K562 (cell line): ENCODE measurements around the gene ANKRD13B. TPM values are rescaled to one million over a fixed set of nuclear protein-coding genes. Genes with fewer than 3 reads are reported as not detected.

Experiments
- ATAC-seq: fragments of 200-7000 bp; cut with Tn5 transposase; 3 replicates; pipeline ENCODE4 v1.9.1; 2020; ENCODE audit warnings: moderate library complexity
- BruUV-seq: library from RNA; stranded (reverse); fragments of 400-500 nt; replicated peaks from 2 replicates; lab custom pipeline; 2021; lab: Mats Ljungman, UMichigan
- CTCF ChIA-PET: fragments of 300-600 bp; formaldehyde crosslinking; extraction: SDS; loops from one replicate; lab custom pipeline; 2021; ENCODE audit warnings: low intra/inter-chr PET ratio; lab: Yijun Ruan, JAX
- POLR2A ChIA-PET: fragments of 300-600, 350-650 bp; sonication (Branson Sonifier 250); formaldehyde crosslinking; extraction: SDS; loops from one replicate; lab custom pipeline; 2021; ENCODE audit warnings: antibody characterized with exemption, inconsistent platforms; lab: Yijun Ruan, JAX
- DNase-seq, 4 experiments: peaks; one replicate each; pipeline versions ENCODE4 v3.0.0 to v3.0.0-alpha.2; 2011 to 2018; ENCODE audit warnings: low spot score in 3 of 4, mixed read lengths in 3 of 4; ENCODE audit errors: extremely low read depth in 1 of 4
- FAIRE-seq: peaks from 2 replicates; lab custom pipeline; 2011; peaks lifted over from hg19 to GRCh38; lab: Jason Lieb, UNC
- H2AFZ ChIP-seq: 2 replicates; pipeline ENCODE4 v1.6.0; 2011; ENCODE audit warnings: low read depth, low read length, control low read depth, inconsistent platforms
- H3K27ac ChIP-seq: fragments of 200-600 bp; 3 replicates; pipeline ENCODE4 v1.8.0; 2011; ENCODE audit warnings: low read depth, mild to moderate bottlenecking, control low read depth, inconsistent platforms, low read length, moderate library complexity, mixed read lengths; ENCODE audit errors: extremely low read depth
- H3K27me3 ChIP-seq, 2 experiments: fragments of 300-600 bp in 1 of 2; 2 replicates in 1 of 2; 3 replicates in 1 of 2; pipeline versions ENCODE4 v1.6.0 to v1.8.0; 2011; ENCODE audit warnings: inconsistent platforms in 2 of 2, low read length in 2 of 2, mild to moderate bottlenecking in 1 of 2, mixed read lengths in 1 of 2, moderate library complexity in 1 of 2; ENCODE audit not compliant: control insufficient read depth in 2 of 2, insufficient read depth in 2 of 2
- H3K36me3 ChIP-seq: fragments of 300-600 bp; 3 replicates; pipeline ENCODE4 v1.8.0; 2011; ENCODE audit warnings: mild to moderate bottlenecking, low read length, inconsistent platforms; ENCODE audit not compliant: control insufficient read depth, insufficient read depth
- H3K4me1 ChIP-seq, 2 experiments: fragments of 200-600 bp in 1 of 2; replicated peaks in 1 of 2; 2 replicates in 1 of 2; 3 replicates in 1 of 2; pipeline versions ENCODE4 v1.5.1 to v1.8.0; 2011; ENCODE audit warnings: inconsistent platforms in 2 of 2, low read length in 2 of 2, mild to moderate bottlenecking in 1 of 2, mixed read lengths in 1 of 2, moderate library complexity in 1 of 2; ENCODE audit not compliant: control insufficient read depth in 2 of 2, insufficient read depth in 2 of 2
- H3K4me2 ChIP-seq: 2 replicates; pipeline ENCODE4 v1.6.1; 2011; ENCODE audit warnings: low read length, control low read depth, inconsistent platforms, mixed read lengths; ENCODE audit not compliant: insufficient read depth
- H3K4me3 ChIP-seq: fragments of 200-600 bp; sonication (generic), shearing (Covaris generic); 2 replicates; pipeline ENCODE4 v1.5.1; 2016; ENCODE audit warnings: control low read depth, inconsistent platforms
- H3K79me2 ChIP-seq: fragments of 200-600 bp; 3 replicates; pipeline ENCODE4 v1.8.0; 2011; ENCODE audit warnings: low read length, inconsistent platforms; ENCODE audit not compliant: control insufficient read depth, insufficient read depth
- H3K9ac ChIP-seq, 2 experiments: 2 replicates each; pipeline versions ENCODE4 v1.6.0 to v1.6.1; 2011; ENCODE audit warnings: low read depth in 2 of 2, low read length in 2 of 2, control low read depth in 1 of 2, inconsistent platforms in 1 of 2, mild to moderate bottlenecking in 1 of 2, mixed read lengths in 1 of 2; ENCODE audit not compliant: insufficient read depth in 1 of 2
- H3K9me1 ChIP-seq: one replicate; pipeline ENCODE4 v1.6.0; 2011; ENCODE audit warnings: inconsistent platforms, mild to moderate bottlenecking, low read length, moderate library complexity; ENCODE audit not compliant: control insufficient read depth, insufficient read depth
- H3K9me3 ChIP-seq: replicated peaks from 2 replicates; pipeline ENCODE4 v1.5.1; 2011; ENCODE audit warnings: low read depth, low read length, inconsistent platforms; ENCODE audit not compliant: control insufficient read depth, insufficient read depth
- H4K20me1 ChIP-seq: replicated peaks from 2 replicates; pipeline ENCODE4 v1.6.1; 2011; ENCODE audit warnings: low read length, inconsistent platforms, mixed read lengths; ENCODE audit not compliant: control insufficient read depth, insufficient read depth
- FUS ChIP-seq: fragments of 200-400 bp; formaldehyde crosslinking; optimal IDR thresholded peaks from 2 replicates; pipeline ENCODE3; 2017; ENCODE audit warnings: low read depth, low read length
- IRF2 ChIP-seq: sonication (generic); formaldehyde crosslinking; IDR thresholded peaks from 2 replicates; pipeline ENCODE4 v1.8.1; 2022; ENCODE audit warnings: mild to moderate bottlenecking, missing genetic modification reagents
- PHF20 ChIP-seq: fragments of 450-650 bp; IDR thresholded peaks from 2 replicates; pipeline ENCODE4 v1.6.1; 2018; ENCODE audit not compliant: partially characterized antibody
- PTBP1 ChIP-seq: fragments of 200-400 bp; formaldehyde crosslinking; IDR thresholded peaks from 2 replicates; pipeline ENCODE4 v1.6.1; 2017; ENCODE audit warnings: low read depth, low read length
- RBM14 ChIP-seq: fragments of 200-400 bp; formaldehyde crosslinking; IDR thresholded peaks from 2 replicates; pipeline ENCODE4 v1.6.1; 2018; ENCODE audit warnings: low read depth, mild to moderate bottlenecking, low read length, moderate library complexity, borderline replicate concordance; ENCODE audit not compliant: insufficient read depth
- SMARCB1 ChIP-seq: IDR thresholded peaks from 2 replicates; pipeline ENCODE4 v1.6.1; 2011; ENCODE audit warnings: improper control_type of control experiment, low read depth; ENCODE audit not compliant: insufficient read length
- TRIM24 ChIP-seq, 2 experiments: fragments of 450-650 bp; IDR thresholded peaks; 2 replicates each; pipeline ENCODE4 v1.6.1; 2016
- TRIM28 ChIP-seq: fragments of 450-650 bp; IDR thresholded peaks from 2 replicates; pipeline ENCODE4 v1.6.1; 2017
- YBX1 ChIP-seq: fragments of 450-650 bp; IDR thresholded peaks from 2 replicates; pipeline ENCODE4 v1.7.1; 2016; ENCODE audit warnings: mild to moderate bottlenecking
- ZKSCAN3 ChIP-seq: fragments of 250-450 bp; sonication (Bioruptor Pico); IDR thresholded peaks from 2 replicates; pipeline ENCODE4 v1.4.0; 2020
- ZNF75A ChIP-seq: fragments of 450-650 bp; formaldehyde crosslinking; IDR thresholded peaks from 2 replicates; pipeline ENCODE4 v1.4.0; 2020; ENCODE audit warnings: mild to moderate bottlenecking
- ZNF830 ChIP-seq: fragments of 250-450 bp; sonication (Bioruptor Pico); IDR thresholded peaks from 2 replicates; pipeline ENCODE4 v1.5.0; 2021; ENCODE audit warnings: mild to moderate bottlenecking
- WGBS: fragments of 100-300 bp; shearing (Covaris generic); methylation state at CpG from one replicate; pipeline ENCODE4 v1.1.6; 2016; ENCODE audit warnings: low coverage, mixed read lengths; ENCODE audit not compliant: insufficient coverage; ENCODE audit errors: missing lambda C conversion rate; 5-methylcytosine and 5-hydroxymethylcytosine counted together
- in situ Hi-C: fragments of 300-500 bp; cut with MboI; formaldehyde crosslinking; loops from 4 replicates; pipeline ENCODE4 v1.15.0; 2018; ENCODE audit warnings: inconsistent platforms, mixed read lengths
- intact Hi-C: fragments of 100-400 bp; cut with micrococcal nuclease; formaldehyde crosslinking; loops from 2 replicates; pipeline ENCODE4 v1.14.2; 2022
- polyA plus RNA-seq, 8 experiments: library from polyadenylated mRNA; depleted of rRNA in 4 of 8; stranded (reverse) in 5 of 8; unstranded in 3 of 8; fragments of >200 nt; fragmentation: Nextera tagmentation in 2 of 8; fragmentation: Illumina TruSeq in 1 of 8; extraction: Ambion mirVana in 2 of 8; extraction: Trizol in 1 of 8; gene quantifications; 2 replicates each; pipeline versions ENCODE4 v1.2.1 to v1.2.3, GENCODE V29; 2011 to 2014; ENCODE audit warnings: inconsistent platforms in 1 of 8, missing spikeins in 1 of 8
- total RNA-seq, 7 experiments: library from RNA; depleted of rRNA in 6 of 7; stranded (reverse); fragments of >200 nt in 6 of 7; fragmentation: Illumina TruSeq in 2 of 7; extraction: Trizol in 2 of 7; gene quantifications; 2 replicates each; pipeline versions ENCODE4 v1.2.1 to v1.2.3, GENCODE V29; 2011 to 2021; ENCODE audit warnings: low replicate concordance in 1 of 7
- TF ChIP-seq, protein P1 (sequence below), 2 experiments: IDR thresholded peaks; 2 replicates each; pipeline ENCODE4 v1.6.1; 2011; ENCODE audit warnings: borderline replicate concordance in 1 of 2, control low read depth in 1 of 2, low read depth in 1 of 2, low read length in 1 of 2, mild to moderate bottlenecking in 1 of 2, mixed read lengths in 1 of 2, moderate library complexity in 1 of 2; ENCODE audit not compliant: insufficient read depth in 1 of 2, insufficient read length in 1 of 2, poor library complexity in 1 of 2, severe bottlenecking in 1 of 2; ENCODE audit errors: extremely low read depth in 1 of 2
- TF ChIP-seq, protein P2 (sequence below): fragments of 250-450 bp; sonication (Bioruptor Pico); IDR thresholded peaks from 2 replicates; pipeline ENCODE4 v1.4.0; 2020; ENCODE audit warnings: mild to moderate bottlenecking, moderate library complexity
- TF ChIP-seq, protein P3 (sequence below): fragments of 450-650 bp; IDR thresholded peaks from 2 replicates; pipeline ENCODE4 v1.7.0; 2016; ENCODE audit warnings: borderline replicate concordance
- TF ChIP-seq, protein P4 (sequence below): sonication (generic); formaldehyde crosslinking; IDR thresholded peaks from 2 replicates; pipeline ENCODE4 v1.8.0; 2022; ENCODE audit warnings: mild to moderate bottlenecking, missing genetic modification reagents

Gene ANKRD13B
- total and polyA plus RNA-seq, 9 of the 15 experiments (the other 6 are each of a cell fraction or from before 2014, with no cell fraction given), result 0.15 to 28.1 (median 4.6) TPM

DNA sequence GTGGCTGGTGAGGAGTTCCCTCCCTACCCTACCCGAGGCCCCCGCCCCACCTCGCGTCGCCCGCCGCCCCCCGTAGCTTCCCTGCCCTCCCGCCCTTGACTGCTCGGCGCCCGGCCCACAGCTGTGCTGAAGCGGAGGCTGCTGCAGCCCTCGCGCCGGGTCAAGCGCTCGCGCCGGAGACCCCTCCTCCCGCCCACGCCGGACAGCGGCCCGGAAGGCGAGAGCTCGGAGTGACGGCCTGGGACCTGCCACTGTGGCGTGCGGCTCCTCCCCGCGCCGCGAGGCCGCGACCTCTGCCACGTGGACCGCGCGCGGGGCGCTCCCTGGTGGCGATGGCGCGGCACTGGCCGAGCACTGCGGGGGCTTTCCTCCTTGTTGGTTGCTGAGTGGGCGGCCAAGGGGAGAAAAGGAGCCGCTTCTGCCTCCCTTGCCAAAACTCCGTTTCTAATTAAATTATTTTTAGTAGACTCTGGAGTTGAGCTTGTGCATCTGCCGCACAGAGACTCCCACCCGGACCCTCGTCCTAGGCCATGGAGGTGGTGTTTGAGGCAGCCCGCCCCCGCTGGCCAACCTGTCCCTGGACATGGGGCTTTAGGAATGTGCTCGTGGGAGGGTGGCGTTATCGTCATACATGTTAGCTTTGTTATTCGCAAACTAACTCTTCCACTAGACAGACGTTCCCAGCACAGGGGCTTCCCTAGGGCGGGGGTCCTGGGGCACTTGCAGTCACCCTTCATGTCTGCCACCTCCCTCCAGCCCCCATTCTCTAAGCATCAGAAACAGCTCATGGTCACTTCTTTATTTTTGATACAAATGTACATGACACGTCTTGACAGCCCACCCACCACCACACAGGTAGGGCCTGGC is 20.0 kb upstream of the ANKRD13B start:
- 50% methylated on average over 37 of the region's 62 CpGs for WGBS
- FAIRE-seq, result no peak
- H3K9ac ChIP-seq, result peak overlapping the region in 1 of 2 experiments; percentile 62; a peak in 2 of 4 replicates
- no peak for TF ChIP-seq TRIM28
- TF ChIP-seq SMARCB1, result no peak
- TF ChIP-seq, protein P1, sequence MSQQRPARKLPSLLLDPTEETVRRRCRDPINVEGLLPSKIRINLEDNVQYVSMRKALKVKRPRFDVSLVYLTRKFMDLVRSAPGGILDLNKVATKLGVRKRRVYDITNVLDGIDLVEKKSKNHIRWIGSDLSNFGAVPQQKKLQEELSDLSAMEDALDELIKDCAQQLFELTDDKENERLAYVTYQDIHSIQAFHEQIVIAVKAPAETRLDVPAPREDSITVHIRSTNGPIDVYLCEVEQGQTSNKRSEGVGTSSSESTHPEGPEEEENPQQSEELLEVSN (IDR thresholded peaks at IDR 0.05; ENCODE audit: borderline replicate concordance in 1 of 2, extremely low read depth in 1 of 2, insufficient read depth in 1 of 2, insufficient read length in 1 of 2, low read depth in 1 of 2, low read length in 1 of 2, poor library complexity in 1 of 2, severe bottlenecking in 1 of 2), result peak; percentile 83 to 85
- TF ChIP-seq RBM14, result no peak
- no peak for TF ChIP-seq ZNF75A (CRISPR knock-in tag)
- TF ChIP-seq, protein P2, sequence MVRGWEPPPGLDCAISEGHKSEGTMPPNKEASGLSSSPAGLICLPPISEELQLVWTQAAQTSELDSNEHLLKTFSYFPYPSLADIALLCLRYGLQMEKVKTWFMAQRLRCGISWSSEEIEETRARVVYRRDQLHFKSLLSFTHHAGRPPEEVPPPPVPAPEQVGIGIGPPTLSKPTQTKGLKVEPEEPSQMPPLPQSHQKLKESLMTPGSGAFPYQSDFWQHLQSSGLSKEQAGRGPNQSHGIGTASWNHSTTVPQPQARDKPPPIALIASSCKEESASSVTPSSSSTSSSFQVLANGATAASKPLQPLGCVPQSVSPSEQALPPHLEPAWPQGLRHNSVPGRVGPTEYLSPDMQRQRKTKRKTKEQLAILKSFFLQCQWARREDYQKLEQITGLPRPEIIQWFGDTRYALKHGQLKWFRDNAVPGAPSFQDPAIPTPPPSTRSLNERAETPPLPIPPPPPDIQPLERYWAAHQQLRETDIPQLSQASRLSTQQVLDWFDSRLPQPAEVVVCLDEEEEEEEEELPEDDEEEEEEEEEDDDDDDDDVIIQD, result no peak
- no peak for TF ChIP-seq ZNF830 (CRISPR knock-in tag)
- TF ChIP-seq TRIM24 (IDR thresholded peaks at IDR 0.05), result no peak
- TF ChIP-seq PHF20, result no peak
- TF ChIP-seq YBX1, result no peak
- TF ChIP-seq PTBP1, result no peak
- TF ChIP-seq ZKSCAN3 (CRISPR knock-in tag), result no peak
- TF ChIP-seq IRF2, result no peak
- TF ChIP-seq, protein P3, sequence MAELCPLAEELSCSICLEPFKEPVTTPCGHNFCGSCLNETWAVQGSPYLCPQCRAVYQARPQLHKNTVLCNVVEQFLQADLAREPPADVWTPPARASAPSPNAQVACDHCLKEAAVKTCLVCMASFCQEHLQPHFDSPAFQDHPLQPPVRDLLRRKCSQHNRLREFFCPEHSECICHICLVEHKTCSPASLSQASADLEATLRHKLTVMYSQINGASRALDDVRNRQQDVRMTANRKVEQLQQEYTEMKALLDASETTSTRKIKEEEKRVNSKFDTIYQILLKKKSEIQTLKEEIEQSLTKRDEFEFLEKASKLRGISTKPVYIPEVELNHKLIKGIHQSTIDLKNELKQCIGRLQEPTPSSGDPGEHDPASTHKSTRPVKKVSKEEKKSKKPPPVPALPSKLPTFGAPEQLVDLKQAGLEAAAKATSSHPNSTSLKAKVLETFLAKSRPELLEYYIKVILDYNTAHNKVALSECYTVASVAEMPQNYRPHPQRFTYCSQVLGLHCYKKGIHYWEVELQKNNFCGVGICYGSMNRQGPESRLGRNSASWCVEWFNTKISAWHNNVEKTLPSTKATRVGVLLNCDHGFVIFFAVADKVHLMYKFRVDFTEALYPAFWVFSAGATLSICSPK, result no peak
- TF ChIP-seq, protein P4, sequence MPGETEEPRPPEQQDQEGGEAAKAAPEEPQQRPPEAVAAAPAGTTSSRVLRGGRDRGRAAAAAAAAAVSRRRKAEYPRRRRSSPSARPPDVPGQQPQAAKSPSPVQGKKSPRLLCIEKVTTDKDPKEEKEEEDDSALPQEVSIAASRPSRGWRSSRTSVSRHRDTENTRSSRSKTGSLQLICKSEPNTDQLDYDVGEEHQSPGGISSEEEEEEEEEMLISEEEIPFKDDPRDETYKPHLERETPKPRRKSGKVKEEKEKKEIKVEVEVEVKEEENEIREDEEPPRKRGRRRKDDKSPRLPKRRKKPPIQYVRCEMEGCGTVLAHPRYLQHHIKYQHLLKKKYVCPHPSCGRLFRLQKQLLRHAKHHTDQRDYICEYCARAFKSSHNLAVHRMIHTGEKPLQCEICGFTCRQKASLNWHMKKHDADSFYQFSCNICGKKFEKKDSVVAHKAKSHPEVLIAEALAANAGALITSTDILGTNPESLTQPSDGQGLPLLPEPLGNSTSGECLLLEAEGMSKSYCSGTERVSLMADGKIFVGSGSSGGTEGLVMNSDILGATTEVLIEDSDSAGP (CRISPR knock-in tag), result no peak
- no peak for TF ChIP-seq FUS

More for the DNA sequence above, 20.0 kb upstream of the ANKRD13B start:
- Histone ChIP-seq H3K79me2 (no peaks in the 10 kb centered on the region), H3K9me3 (no peaks in the 10 kb centered on the region), H3K4me2 (no peak overlapping the region), H3K4me1 (peaks cover 3 to 65% of the 10 kb centered on the region in 2 experiments; a peak in 4 of 5 replicates), H2AFZ (no peak overlapping the region; the same call in 1 of the 2 replicates), H3K27me3 (no peaks in the 10 kb centered on the region), H4K20me1 (no peaks in the 10 kb centered on the region), H3K4me3 (no peak overlapping the region), H3K36me3 (peaks cover 46% of the 10 kb centered on the region; the same call in 2 of the 3 replicates), H3K9me1 (peaks cover 3% of the 10 kb centered on the region), H3K27ac (no peak overlapping the region)
- DNase-seq (peak; percentile 64 to 72 (median 70)), ATAC-seq (peak; percentile 58)
- ChIA-PET CTCF (interaction anchor here (1.0 kb wide), 1 partner anchor 354 kb away, joined by 3 read pairs; no protein-coding TSS in a partner anchor), POLR2A (interaction anchor here (0.5 to 1.0 kb wide), 3 partner anchors 9 to 510 kb away, joined by 3 to 4 read pairs (median 4); no protein-coding TSS in a partner anchor)
- BruUV-seq, result no TSS peak
- intact Hi-C loops, result no loop called here
- in situ Hi-C loops, result no loop called here
